ENCODE measurements around the gene MMP19. TPM values are rescaled to one million over a fixed set of nuclear protein-coding genes. Genes with fewer than 3 reads are reported as not detected.

The MMP19 gene
- total RNA-seq, 3 donors from 2014 or later (not counting 1 experiment from before 2014, with no cell fraction given): 0.45 to 0.88 TPM; not detected in 1

DNA sequence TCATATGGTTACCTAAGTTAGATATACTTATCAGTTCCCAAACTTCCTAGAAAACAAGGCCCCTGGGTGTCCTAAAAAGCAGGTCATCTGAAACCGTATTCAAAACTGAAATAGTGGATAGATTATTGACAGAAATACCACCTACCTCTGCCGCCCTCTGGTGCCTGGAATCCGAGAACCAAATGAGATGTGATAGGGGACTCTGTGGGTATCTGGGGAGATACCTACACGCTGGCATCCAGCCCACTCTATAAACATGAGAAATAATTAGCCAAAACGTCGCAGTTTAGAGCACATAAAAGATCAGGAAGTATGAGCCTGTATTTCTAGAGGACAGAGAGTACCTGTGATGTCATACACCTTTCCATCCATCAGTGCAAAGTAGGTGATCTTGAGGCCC is 20.5 kb downstream of the MMP19 start:
- Mint-ChIP-seq H3K4me3 (no peak overlapping the region), H3K27ac (peak overlapping the region; percentile 8 to 44), H3K27me3 (ENCODE audit: low read depth in 2 of 2) (no peaks in the 10 kb centered on the region), H3K4me1 (peaks cover 20 to 22% of the 10 kb centered on the region in 2 donors), H3K36me3 (no peaks in the 10 kb centered on the region), H3K9me3 (no peaks in the 10 kb centered on the region)
- H3K27ac ChIP-seq (ENCODE audit: low read length): no peak overlapping the region
- H3K9me3 ChIP-seq (ENCODE audit: control insufficient read depth, insufficient read depth, low read length): no peaks in the 10 kb centered on the region
- TF ChIP-seq CTCF (IDR thresholded peaks at IDR 0.05): no peak
- peaks cover 24% of the 10 kb centered on the region for H3K4me1 ChIP-seq (ENCODE audit: control insufficient read depth, insufficient read depth, low read length)
- H3K36me3 ChIP-seq (ENCODE audit: control insufficient read depth, insufficient read depth, low read length): peaks cover 40% of the 10 kb centered on the region
- no peaks in the 10 kb centered on the region for H3K27me3 ChIP-seq (ENCODE audit: control insufficient read depth, insufficient read depth, low read length)
- WGBS (ENCODE audit: insufficient coverage): no CpG with 5 or more reads among the region's 6 CpGs
- ATAC-seq (no peak), DNase-seq (no peak)
- intact Hi-C loops (cut with micrococcal nuclease): no loop called here
- H3K4me3 ChIP-seq (ENCODE audit: low read length): no peak overlapping the region

DNA sequence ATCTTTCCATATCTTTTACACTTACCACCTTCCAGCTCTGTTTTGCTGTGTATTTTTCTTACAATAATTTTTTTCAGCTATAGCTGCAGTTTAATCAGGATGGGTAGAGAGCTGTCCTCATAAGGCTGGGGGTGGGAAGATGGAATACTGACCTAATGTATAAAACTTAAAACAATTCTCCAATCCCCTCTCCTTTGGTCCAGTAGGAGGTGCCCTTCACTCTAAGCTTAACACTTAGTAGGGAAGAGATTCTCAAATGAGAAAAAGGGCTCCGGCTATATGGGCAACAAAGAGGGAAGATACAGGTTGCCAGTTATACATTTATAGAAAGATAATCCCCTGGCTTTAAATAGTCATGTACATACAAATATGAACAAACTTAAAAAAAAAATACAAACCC is 22.1 kb downstream of the MMP19 start:
- Histone ChIP-seq H3K36me3 (ENCODE audit: control insufficient read depth, insufficient read depth, low read length) (peaks cover 40% of the 10 kb centered on the region), H3K4me1 (ENCODE audit: control insufficient read depth, insufficient read depth, low read length) (peaks cover 18% of the 10 kb centered on the region), H3K4me3 (ENCODE audit: low read length) (no peak overlapping the region), H3K9me3 (ENCODE audit: control insufficient read depth, insufficient read depth, low read length) (no peaks in the 10 kb centered on the region), H3K27me3 (ENCODE audit: control insufficient read depth, insufficient read depth, low read length) (no peaks in the 10 kb centered on the region), H3K27ac (ENCODE audit: low read length) (no peak overlapping the region)
- H3K4me1 Mint-ChIP-seq: peaks cover 15 to 16% of the 10 kb centered on the region in 2 donors
- DNase-seq: no peak
- H3K9me3 Mint-ChIP-seq: no peaks in the 10 kb centered on the region
- H3K27me3 Mint-ChIP-seq (ENCODE audit: low read depth in 2 of 2): no peaks in the 10 kb centered on the region
- TF ChIP-seq CTCF (IDR thresholded peaks at IDR 0.05): no peak
- no peak overlapping the region for H3K27ac Mint-ChIP-seq
- intact Hi-C loops (cut with micrococcal nuclease): no loop called here
- H3K36me3 Mint-ChIP-seq: no peaks in the 10 kb centered on the region
- no peak for ATAC-seq
- WGBS (ENCODE audit: insufficient coverage): no CpG with 5 or more reads among the region's 1 CpG
- H3K4me3 Mint-ChIP-seq: no peak overlapping the region

DNA sequence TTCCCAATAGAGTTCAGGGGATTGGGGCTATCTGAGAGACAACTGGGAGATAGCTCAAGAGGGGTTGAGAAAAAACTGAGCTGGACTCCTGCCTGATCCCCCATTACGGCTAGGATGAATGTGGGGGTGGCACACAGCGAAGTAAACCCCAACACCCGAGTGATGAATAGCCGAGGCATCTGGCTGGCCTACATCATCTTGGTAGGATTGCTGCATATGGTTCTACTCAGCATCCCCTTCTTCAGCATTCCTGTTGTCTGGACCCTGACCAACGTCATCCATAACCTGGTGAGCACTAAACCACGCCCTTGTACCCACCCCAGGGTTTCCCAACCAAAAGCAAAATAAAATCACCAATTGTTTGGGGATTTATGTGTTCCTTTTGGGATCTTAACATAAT is 23.9 kb downstream of the MMP19 start:
- Mint-ChIP-seq H3K9me3 (no peaks in the 10 kb centered on the region), H3K4me1 (peaks cover 13 to 21% of the 10 kb centered on the region in 2 donors), H3K4me3 (no peak overlapping the region), H3K27me3 (ENCODE audit: low read depth in 2 of 2) (no peaks in the 10 kb centered on the region), H3K27ac (no peak overlapping the region), H3K36me3 (no peaks in the 10 kb centered on the region)
- intact Hi-C loops (cut with micrococcal nuclease): loop anchor here (1.0 to 5.0 kb wide), 6 partner anchors 82 to 498 kb away; partner anchors contain the start of genes CNPY2, PA2G4, RPS26 and ZC3H10
- no peak for TF ChIP-seq CTCF (IDR thresholded peaks at IDR 0.05)
- DNase-seq (no peak), ATAC-seq (no peak)
- H3K27ac ChIP-seq (ENCODE audit: low read length): no peak overlapping the region
- peaks cover 45% of the 10 kb centered on the region for H3K36me3 ChIP-seq (ENCODE audit: control insufficient read depth, insufficient read depth, low read length)
- 94% methylated on average over 6 of the region's 6 CpGs for WGBS (ENCODE audit: insufficient coverage)
- H3K27me3 ChIP-seq (ENCODE audit: control insufficient read depth, insufficient read depth, low read length): no peaks in the 10 kb centered on the region
- H3K9me3 ChIP-seq (ENCODE audit: control insufficient read depth, insufficient read depth, low read length): no peaks in the 10 kb centered on the region
- peaks cover 22% of the 10 kb centered on the region for H3K4me1 ChIP-seq (ENCODE audit: control insufficient read depth, insufficient read depth, low read length)
- no peak overlapping the region for H3K4me3 ChIP-seq (ENCODE audit: low read length)

GRCh38 chr12:55818140-55818728 is 24.5 kb downstream of the MMP19 start:
- H3K4me1 ChIP-seq (ENCODE audit: control insufficient read depth, insufficient read depth, low read length): peaks cover 22% of the 10 kb centered on the region
- Mint-ChIP-seq H3K4me1 (peaks cover 15 to 22% of the 10 kb centered on the region in 2 donors), H3K4me3 (no peak overlapping the region), H3K27ac (no peak overlapping the region), H3K36me3 (no peaks in the 10 kb centered on the region), H3K27me3 (ENCODE audit: low read depth in 2 of 2) (no peaks in the 10 kb centered on the region), H3K9me3 (no peaks in the 10 kb centered on the region)
- peak overlapping the region; percentile 64 for H3K27ac ChIP-seq (ENCODE audit: low read length)
- intact Hi-C loops (cut with micrococcal nuclease): loop anchor here (1.0 to 5.0 kb wide), 6 partner anchors 81 to 499 kb away; partner anchors contain the start of genes CNPY2, PA2G4, RPS26 and ZC3H10
- H3K9me3 ChIP-seq (ENCODE audit: control insufficient read depth, insufficient read depth, low read length): no peaks in the 10 kb centered on the region
- WGBS (ENCODE audit: insufficient coverage): 6% methylated on average over 17 of the region's 17 CpGs
- ATAC-seq (peak; percentile 49 to 71 (median 50)), DNase-seq (no peak)
- H3K27me3 ChIP-seq (ENCODE audit: control insufficient read depth, insufficient read depth, low read length): no peaks in the 10 kb centered on the region
- H3K4me3 ChIP-seq (ENCODE audit: low read length): peak overlapping the region; percentile 85
- no peak for TF ChIP-seq CTCF (IDR thresholded peaks at IDR 0.05)
- H3K36me3 ChIP-seq (ENCODE audit: control insufficient read depth, insufficient read depth, low read length): peaks cover 43% of the 10 kb centered on the region

Measured in natural killer cell (primary cell).